Coronary artery (tissue), 2 donors: Measurements from ENCODE around the gene LASP1.

Experiments used
- DNase-seq: peaks from one replicate; pipeline ENCODE4 v3.0.0-alpha.2; 2017; ENCODE audit warnings: low spot score
- H3K27ac ChIP-seq, 2 donors: fragments of 200-600 bp; sonication (generic); one replicate each; pipeline ENCODE4 v1.5.1; 2016 to 2019
- H3K4me3 ChIP-seq: fragments of 200-600 bp; sonication (generic); 2 replicates; pipeline ENCODE4 v1.5.1; 2016; ENCODE audit warnings: mild to moderate bottlenecking, moderate library complexity
- TF ChIP-seq, protein P1 (sequence below): fragments of 200-600 bp; sonication (generic); IDR thresholded peaks from one replicate; pipeline ENCODE4 v1.5.1; 2019; ENCODE audit warnings: antibody characterized with exemption

Gene LASP1

GRCh38 chr17:38869526-38870258 is at the start of gene LASP1:
TSS of gene LASP1 (plus strand) at chr17:38870058. CDS start at chr17:38870190, 132 bp downstream.
- Histone ChIP-seq H3K27ac (peak within 1 kb of the TSS; percentile 98), H3K4me3 (peak within 1 kb of the TSS; percentile 90)
- peak; percentile 93 for DNase-seq
- TF ChIP-seq, protein P1, sequence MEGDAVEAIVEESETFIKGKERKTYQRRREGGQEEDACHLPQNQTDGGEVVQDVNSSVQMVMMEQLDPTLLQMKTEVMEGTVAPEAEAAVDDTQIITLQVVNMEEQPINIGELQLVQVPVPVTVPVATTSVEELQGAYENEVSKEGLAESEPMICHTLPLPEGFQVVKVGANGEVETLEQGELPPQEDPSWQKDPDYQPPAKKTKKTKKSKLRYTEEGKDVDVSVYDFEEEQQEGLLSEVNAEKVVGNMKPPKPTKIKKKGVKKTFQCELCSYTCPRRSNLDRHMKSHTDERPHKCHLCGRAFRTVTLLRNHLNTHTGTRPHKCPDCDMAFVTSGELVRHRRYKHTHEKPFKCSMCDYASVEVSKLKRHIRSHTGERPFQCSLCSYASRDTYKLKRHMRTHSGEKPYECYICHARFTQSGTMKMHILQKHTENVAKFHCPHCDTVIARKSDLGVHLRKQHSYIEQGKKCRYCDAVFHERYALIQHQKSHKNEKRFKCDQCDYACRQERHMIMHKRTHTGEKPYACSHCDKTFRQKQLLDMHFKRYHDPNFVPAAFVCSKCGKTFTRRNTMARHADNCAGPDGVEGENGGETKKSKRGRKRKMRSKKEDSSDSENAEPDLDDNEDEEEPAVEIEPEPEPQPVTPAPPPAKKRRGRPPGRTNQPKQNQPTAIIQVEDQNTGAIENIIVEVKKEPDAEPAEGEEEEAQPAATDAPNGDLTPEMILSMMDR = no peak

DNA sequence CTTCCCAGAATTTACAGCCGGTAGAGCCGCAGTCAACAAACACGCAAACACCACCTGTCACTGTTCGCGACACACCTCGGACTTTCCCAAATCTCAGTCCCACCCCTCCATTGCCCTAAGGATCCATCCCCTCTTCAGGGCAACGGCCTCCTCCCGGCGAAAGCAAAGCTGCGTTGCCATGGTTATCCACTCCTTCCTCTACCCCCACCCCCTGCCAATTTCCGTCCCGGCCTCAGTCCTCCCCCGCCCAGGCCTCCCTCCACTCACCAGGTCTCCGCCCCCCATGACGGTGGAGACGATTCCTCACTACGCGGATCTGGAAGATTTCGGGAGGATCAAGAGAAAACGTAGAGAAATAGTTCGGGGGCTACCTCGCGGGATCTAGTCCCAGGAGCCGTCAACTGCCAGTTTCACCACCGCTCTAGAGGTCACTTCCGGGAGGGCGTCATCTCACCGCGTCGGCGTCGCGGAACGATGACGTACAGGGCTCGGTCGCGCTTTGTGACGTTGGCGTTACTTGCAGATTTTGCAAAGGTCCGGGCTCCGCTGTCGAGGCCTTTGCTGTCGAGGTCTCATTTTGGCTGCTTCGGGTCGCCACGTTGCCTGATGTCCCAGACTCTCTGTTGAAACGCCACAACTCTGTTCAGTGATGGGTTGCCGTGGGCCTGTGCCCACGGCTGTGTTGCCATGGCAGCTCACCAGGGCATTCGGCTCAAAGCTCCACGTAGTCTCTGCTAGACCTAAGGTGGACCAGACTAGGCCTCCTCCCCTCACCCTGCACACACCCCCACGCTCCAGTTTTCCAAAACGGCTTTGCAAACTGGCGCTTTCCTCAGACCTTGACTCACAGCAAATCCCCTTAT is 44.7 kb upstream of the LASP1 start, which contains the start of gene CWC25:
Gene CWC25, minus strand, starts transcription at position 423 of the 863 bp plus-strand sequence. Its CDS starts 138 bp downstream, at position 285.
- peak within 1 kb of the TSS; percentile 87 for H3K4me3 ChIP-seq
- peak; percentile 98 for DNase-seq
- TF ChIP-seq, protein P1 = no peak
- H3K27ac ChIP-seq = peak within 1 kb of the TSS; percentile 95 to 96

- DNase-seq = no peak
- Histone ChIP-seq H3K4me3 (peak overlapping the region; percentile 87), H3K27ac (peak overlapping the region; percentile 95 to 96)
- TF ChIP-seq, protein P1 = no peak
Measured at GRCh38 chr17:38825762-38826247, 44.1 kb upstream of the LASP1 start.

GRCh38 chr17:38844261-38844757 is 25.5 kb upstream of the LASP1 start:
- Histone ChIP-seq H3K27ac (no peak overlapping the region), H3K4me3 (no peak overlapping the region)
- TF ChIP-seq, protein P1 = no peak
- no peak for DNase-seq

DNA sequence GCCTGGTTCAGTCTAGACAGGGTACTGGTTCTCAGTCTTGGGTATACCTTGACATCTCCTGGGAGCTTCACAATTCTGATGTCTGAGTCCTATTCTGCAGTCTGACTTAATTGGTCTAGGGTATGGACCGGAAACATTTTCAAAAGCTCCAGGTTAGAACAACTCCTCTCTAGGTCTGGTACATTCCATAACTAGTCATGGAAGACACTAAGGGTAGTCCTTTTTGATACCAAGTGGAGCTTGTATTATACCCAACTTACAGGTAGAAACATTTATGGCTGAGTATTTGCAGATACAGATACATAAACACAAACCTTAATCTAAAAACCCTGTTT is 21.3 kb upstream of the LASP1 start:
- H3K27ac ChIP-seq = no peak overlapping the region
- no peak for DNase-seq
- TF ChIP-seq, protein P1 = no peak
- H3K4me3 ChIP-seq = no peak overlapping the region

- DNase-seq = no peak
- Histone ChIP-seq H3K4me3 (no peak overlapping the region), H3K27ac (no peak overlapping the region)
- TF ChIP-seq, protein P1 = no peak
Measured at GRCh38 chr17:38848939-38849605, 20.8 kb upstream of the LASP1 start.
